ENCODE data around the gene SPRED1. TPM values are rescaled to one million over a fixed set of nuclear protein-coding genes. Genes with fewer than 3 reads are reported as not detected.

SPRED1 gene
- total RNA-seq, 1 donor from 2014 or later: 0.44 TPM

- H3K27ac Mint-ChIP-seq: no peak overlapping the region
- DNase-seq: no peak
- H3K9me3 Mint-ChIP-seq: peaks cover 7% of the 10 kb centered on the region
- no peak overlapping the region for H3K4me3 Mint-ChIP-seq
- no peaks in the 10 kb centered on the region for H3K4me1 Mint-ChIP-seq
- peaks cover 17% of the 10 kb centered on the region for H3K27me3 Mint-ChIP-seq
- no peaks in the 10 kb centered on the region for H3K36me3 Mint-ChIP-seq (ENCODE audit: low read depth)
- intact Hi-C loops (cut with micrococcal nuclease): no loop called here
Observed at GRCh38 chr15:38373016-38373415, 120.4 kb downstream of the SPRED1 start.

- Mint-ChIP-seq H3K36me3 (ENCODE audit: low read depth) (no peaks in the 10 kb centered on the region), H3K4me3 (no peak overlapping the region), H3K27ac (no peak overlapping the region), H3K27me3 (peaks cover 23% of the 10 kb centered on the region), H3K9me3 (peaks cover 7% of the 10 kb centered on the region), H3K4me1 (no peaks in the 10 kb centered on the region)
- no peak for DNase-seq
- intact Hi-C loops (cut with micrococcal nuclease): no loop called here
Observed at GRCh38 chr15:38374029-38374428, 121.4 kb downstream of the SPRED1 start.

GRCh38 chr15:38374556-38374955 is 121.9 kb downstream of the SPRED1 start:
- H3K4me3 Mint-ChIP-seq: no peak overlapping the region
- DNase-seq: no peak
- peaks cover 7% of the 10 kb centered on the region for H3K9me3 Mint-ChIP-seq
- peaks cover 27% of the 10 kb centered on the region for H3K27me3 Mint-ChIP-seq
- H3K4me1 Mint-ChIP-seq: no peaks in the 10 kb centered on the region
- H3K36me3 Mint-ChIP-seq (ENCODE audit: low read depth): no peaks in the 10 kb centered on the region
- intact Hi-C loops (cut with micrococcal nuclease): no loop called here
- no peak overlapping the region for H3K27ac Mint-ChIP-seq

- Mint-ChIP-seq H3K4me1 (no peaks in the 10 kb centered on the region), H3K4me3 (no peak overlapping the region), H3K27me3 (peaks cover 31% of the 10 kb centered on the region), H3K27ac (no peak overlapping the region), H3K36me3 (ENCODE audit: low read depth) (no peaks in the 10 kb centered on the region), H3K9me3 (peaks cover 7% of the 10 kb centered on the region)
- intact Hi-C loops (cut with micrococcal nuclease): no loop called here
- no peak for DNase-seq
Observed at GRCh38 chr15:38376081-38376480, 123.4 kb downstream of the SPRED1 start.

GRCh38 chr15:38377636-38378035 is 125.0 kb downstream of the SPRED1 start:
- Mint-ChIP-seq H3K27ac (no peak overlapping the region), H3K4me3 (no peak overlapping the region), H3K9me3 (peaks cover 7% of the 10 kb centered on the region), H3K36me3 (ENCODE audit: low read depth) (no peaks in the 10 kb centered on the region), H3K4me1 (no peaks in the 10 kb centered on the region), H3K27me3 (peaks cover 36% of the 10 kb centered on the region)
- no peak for DNase-seq
- intact Hi-C loops (cut with micrococcal nuclease): no loop called here

GRCh38 chr15:38378161-38378560 is 125.5 kb downstream of the SPRED1 start:
- no peak overlapping the region for H3K4me3 Mint-ChIP-seq

GRCh38 chr15:38389924-38390542 is 137.4 kb downstream of the SPRED1 start:
- no peak overlapping the region for H3K4me3 Mint-ChIP-seq
- no peaks in the 10 kb centered on the region for H3K9me3 Mint-ChIP-seq
- H3K4me1 Mint-ChIP-seq: no peaks in the 10 kb centered on the region
- peak; percentile 89 for DNase-seq
- H3K27ac Mint-ChIP-seq: no peak overlapping the region
- no peaks in the 10 kb centered on the region for H3K36me3 Mint-ChIP-seq (ENCODE audit: low read depth)
- intact Hi-C loops (cut with micrococcal nuclease): loop anchor here (5.0 kb wide), 1 partner anchor 393 kb away; no protein-coding TSS in a partner anchor
- peaks cover 41% of the 10 kb centered on the region for H3K27me3 Mint-ChIP-seq

More at GRCh38 chr15:38378161-38378560, 125.5 kb downstream of the SPRED1 start:
- DNase-seq: no peak
- intact Hi-C loops (cut with micrococcal nuclease): no loop called here
- Mint-ChIP-seq H3K27me3 (peaks cover 34% of the 10 kb centered on the region), H3K4me1 (no peaks in the 10 kb centered on the region), H3K27ac (no peak overlapping the region), H3K9me3 (peaks cover 4% of the 10 kb centered on the region), H3K36me3 (ENCODE audit: low read depth) (no peaks in the 10 kb centered on the region)

- no peak for DNase-seq
- H3K36me3 Mint-ChIP-seq (ENCODE audit: low read depth): no peaks in the 10 kb centered on the region
- no peak overlapping the region for H3K4me3 Mint-ChIP-seq
- intact Hi-C loops (cut with micrococcal nuclease): loop anchor here (5.0 kb wide), 1 partner anchor 394 kb away; no protein-coding TSS in a partner anchor
- H3K4me1 Mint-ChIP-seq: no peaks in the 10 kb centered on the region
- no peak overlapping the region for H3K27ac Mint-ChIP-seq
- H3K27me3 Mint-ChIP-seq: peaks cover 40% of the 10 kb centered on the region
- H3K9me3 Mint-ChIP-seq: no peaks in the 10 kb centered on the region
Observed at GRCh38 chr15:38391191-38391590, 138.6 kb downstream of the SPRED1 start.

- H3K27me3 Mint-ChIP-seq: peaks cover 40% of the 10 kb centered on the region
- no peak overlapping the region for H3K27ac Mint-ChIP-seq
- intact Hi-C loops (cut with micrococcal nuclease): no loop called here
- H3K9me3 Mint-ChIP-seq: no peaks in the 10 kb centered on the region
- H3K36me3 Mint-ChIP-seq (ENCODE audit: low read depth): no peaks in the 10 kb centered on the region
- no peaks in the 10 kb centered on the region for H3K4me1 Mint-ChIP-seq
- no peak for DNase-seq
- no peak overlapping the region for H3K4me3 Mint-ChIP-seq
Observed at GRCh38 chr15:38398134-38398533, 145.5 kb downstream of the SPRED1 start.

GRCh38 chr15:38401106-38401505 is 148.5 kb downstream of the SPRED1 start:
- DNase-seq: no peak
- intact Hi-C loops (cut with micrococcal nuclease): no loop called here
- no peak overlapping the region for H3K27ac Mint-ChIP-seq

GRCh38 chr15:38401701-38402100 is 149.1 kb downstream of the SPRED1 start:
- no peaks in the 10 kb centered on the region for H3K36me3 Mint-ChIP-seq (ENCODE audit: low read depth)
- H3K27ac Mint-ChIP-seq: no peak overlapping the region
- no peaks in the 10 kb centered on the region for H3K9me3 Mint-ChIP-seq
- DNase-seq: no peak
- H3K4me1 Mint-ChIP-seq: no peaks in the 10 kb centered on the region
- H3K4me3 Mint-ChIP-seq: no peak overlapping the region
- peaks cover 23% of the 10 kb centered on the region for H3K27me3 Mint-ChIP-seq
- intact Hi-C loops (cut with micrococcal nuclease): no loop called here

More at GRCh38 chr15:38401106-38401505, 148.5 kb downstream of the SPRED1 start:
- Mint-ChIP-seq H3K36me3 (ENCODE audit: low read depth) (no peaks in the 10 kb centered on the region), H3K27me3 (peaks cover 22% of the 10 kb centered on the region), H3K4me3 (no peak overlapping the region), H3K9me3 (no peaks in the 10 kb centered on the region), H3K4me1 (no peaks in the 10 kb centered on the region)

- H3K4me1 Mint-ChIP-seq: no peaks in the 10 kb centered on the region
- no peak overlapping the region for H3K4me3 Mint-ChIP-seq
- H3K27me3 Mint-ChIP-seq: peaks cover 35% of the 10 kb centered on the region
- intact Hi-C loops (cut with micrococcal nuclease): no loop called here
- no peaks in the 10 kb centered on the region for H3K9me3 Mint-ChIP-seq
- DNase-seq: no peak
- no peak overlapping the region for H3K27ac Mint-ChIP-seq
- no peaks in the 10 kb centered on the region for H3K36me3 Mint-ChIP-seq (ENCODE audit: low read depth)
Observed at GRCh38 chr15:38406436-38406835, 153.8 kb downstream of the SPRED1 start.
